ENCODE measurements around the gene EDN2.

EDN2 gene

DNA sequence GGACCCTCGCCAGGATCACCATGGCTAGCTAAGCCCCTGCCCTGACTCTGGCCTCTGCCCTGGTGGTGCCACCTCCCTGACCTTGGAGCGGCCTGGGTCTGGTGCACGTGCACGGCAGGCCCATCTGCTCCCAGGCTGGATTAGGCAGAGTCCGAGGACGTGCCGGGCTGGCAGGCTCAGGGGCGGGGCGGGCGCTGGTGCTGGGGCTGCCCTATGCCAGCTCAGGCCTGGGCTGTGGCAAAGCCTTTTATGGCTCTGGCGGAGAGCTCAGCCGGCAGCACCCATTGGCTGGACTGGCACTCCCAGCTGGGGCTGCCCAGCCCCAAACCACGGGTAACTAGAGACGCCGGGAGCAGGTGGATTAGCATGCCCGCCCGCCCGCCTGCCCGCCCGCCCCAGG lies 17.1 kb upstream of the EDN2 start:
- H3K27me3 ChIP-seq (ENCODE audit: control insufficient read depth, low read length): no peaks in the 10 kb centered on the region; the same call in 1 of the 2 replicates
- no peaks in the 10 kb centered on the region for H3K9me2 ChIP-seq (replicated peaks; ENCODE audit: control insufficient read depth, low read length)
- H3K27ac ChIP-seq (ENCODE audit: low read depth, low read length): no peak overlapping the region
- H3K9me3 ChIP-seq (ENCODE audit: control insufficient read depth, insufficient read depth, low read length): no peaks in the 10 kb centered on the region
- no peaks in the 10 kb centered on the region for H3K36me3 ChIP-seq (ENCODE audit: control insufficient read depth, low read length)
- no peaks in the 10 kb centered on the region for H3F3A ChIP-seq (ENCODE audit: control insufficient read depth, insufficient read depth)
- H4K20me1 ChIP-seq (ENCODE audit: control insufficient read depth, insufficient read depth, low read depth, low read length): no peaks in the 10 kb centered on the region
- H3K4me2 ChIP-seq (ENCODE audit: low read length): no peak overlapping the region
- H3K4me1 ChIP-seq (ENCODE audit: control insufficient read depth, low read length): no peaks in the 10 kb centered on the region
- TF ChIP-seq EZH2phosphoT487 (IDR thresholded peaks at IDR 0.05; ENCODE audit: borderline replicate concordance, low read length): no peak
- TF ChIP-seq, protein P1, sequence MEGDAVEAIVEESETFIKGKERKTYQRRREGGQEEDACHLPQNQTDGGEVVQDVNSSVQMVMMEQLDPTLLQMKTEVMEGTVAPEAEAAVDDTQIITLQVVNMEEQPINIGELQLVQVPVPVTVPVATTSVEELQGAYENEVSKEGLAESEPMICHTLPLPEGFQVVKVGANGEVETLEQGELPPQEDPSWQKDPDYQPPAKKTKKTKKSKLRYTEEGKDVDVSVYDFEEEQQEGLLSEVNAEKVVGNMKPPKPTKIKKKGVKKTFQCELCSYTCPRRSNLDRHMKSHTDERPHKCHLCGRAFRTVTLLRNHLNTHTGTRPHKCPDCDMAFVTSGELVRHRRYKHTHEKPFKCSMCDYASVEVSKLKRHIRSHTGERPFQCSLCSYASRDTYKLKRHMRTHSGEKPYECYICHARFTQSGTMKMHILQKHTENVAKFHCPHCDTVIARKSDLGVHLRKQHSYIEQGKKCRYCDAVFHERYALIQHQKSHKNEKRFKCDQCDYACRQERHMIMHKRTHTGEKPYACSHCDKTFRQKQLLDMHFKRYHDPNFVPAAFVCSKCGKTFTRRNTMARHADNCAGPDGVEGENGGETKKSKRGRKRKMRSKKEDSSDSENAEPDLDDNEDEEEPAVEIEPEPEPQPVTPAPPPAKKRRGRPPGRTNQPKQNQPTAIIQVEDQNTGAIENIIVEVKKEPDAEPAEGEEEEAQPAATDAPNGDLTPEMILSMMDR (IDR thresholded peaks at IDR 0.05; ENCODE audit: low read depth, low read length, poor library complexity, severe bottlenecking): no peak
- H3K4me3 ChIP-seq (ENCODE audit: low read length): no peak overlapping the region
- H3K79me2 ChIP-seq (ENCODE audit: control insufficient read depth, low read length): no peaks in the 10 kb centered on the region

DNA sequence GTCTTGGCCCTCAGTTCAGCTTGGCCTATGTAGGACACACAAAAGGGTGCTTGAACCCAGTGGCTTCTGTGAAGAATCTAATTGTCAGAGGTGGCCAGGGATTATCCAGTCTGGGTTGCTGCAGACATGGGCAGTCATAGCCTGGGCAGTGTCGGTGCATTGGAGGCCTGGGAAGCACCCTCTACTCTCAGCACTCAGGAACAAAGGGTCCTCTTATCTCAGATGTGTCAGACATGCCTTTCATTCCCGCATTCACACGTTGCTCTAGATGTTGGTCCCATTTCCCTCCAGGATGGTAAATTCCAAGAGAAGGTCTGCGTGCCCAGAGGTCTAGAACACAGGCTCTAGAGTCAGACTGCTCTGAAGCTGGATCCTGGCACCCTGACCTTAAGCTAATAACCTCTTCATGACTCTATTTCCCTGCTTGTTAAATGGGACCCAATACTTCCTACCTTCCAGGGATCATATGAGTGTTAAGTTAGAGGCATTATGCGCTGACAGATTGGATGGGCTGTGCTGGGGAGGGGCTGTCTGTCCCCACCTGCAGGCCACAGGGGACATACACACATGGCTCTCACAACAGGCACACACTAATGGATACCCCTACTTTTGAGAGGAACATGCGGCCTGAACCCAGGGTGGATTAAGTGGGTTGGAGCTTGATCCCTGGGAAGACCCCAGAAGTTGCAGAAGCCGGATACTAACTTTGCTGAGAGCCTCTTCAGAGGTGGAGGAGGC lies 16.5 kb upstream of the EDN2 start:
- peaks cover 2% of the 10 kb centered on the region for H3K27me3 ChIP-seq (ENCODE audit: control insufficient read depth, low read length)
- no peaks in the 10 kb centered on the region for H3K9me3 ChIP-seq (ENCODE audit: control insufficient read depth, insufficient read depth, low read length)
- H4K20me1 ChIP-seq (ENCODE audit: control insufficient read depth, insufficient read depth, low read depth, low read length): no peaks in the 10 kb centered on the region
- no peaks in the 10 kb centered on the region for H3F3A ChIP-seq (ENCODE audit: control insufficient read depth, insufficient read depth)
- H3K27ac ChIP-seq (ENCODE audit: low read depth, low read length): no peak overlapping the region
- TF ChIP-seq, protein P1 (IDR thresholded peaks at IDR 0.05; ENCODE audit: low read depth, low read length, poor library complexity, severe bottlenecking): no peak
- no peak for TF ChIP-seq EZH2phosphoT487 (IDR thresholded peaks at IDR 0.05; ENCODE audit: borderline replicate concordance, low read length)
- H3K79me2 ChIP-seq (ENCODE audit: control insufficient read depth, low read length): no peaks in the 10 kb centered on the region
- H3K4me1 ChIP-seq (ENCODE audit: control insufficient read depth, low read length): no peaks in the 10 kb centered on the region
- H3K4me2 ChIP-seq (ENCODE audit: low read length): no peak overlapping the region
- no peak overlapping the region for H3K4me3 ChIP-seq (ENCODE audit: low read length)
- H3K9me2 ChIP-seq (replicated peaks; ENCODE audit: control insufficient read depth, low read length): no peaks in the 10 kb centered on the region
- no peaks in the 10 kb centered on the region for H3K36me3 ChIP-seq (ENCODE audit: control insufficient read depth, low read length)

DNA sequence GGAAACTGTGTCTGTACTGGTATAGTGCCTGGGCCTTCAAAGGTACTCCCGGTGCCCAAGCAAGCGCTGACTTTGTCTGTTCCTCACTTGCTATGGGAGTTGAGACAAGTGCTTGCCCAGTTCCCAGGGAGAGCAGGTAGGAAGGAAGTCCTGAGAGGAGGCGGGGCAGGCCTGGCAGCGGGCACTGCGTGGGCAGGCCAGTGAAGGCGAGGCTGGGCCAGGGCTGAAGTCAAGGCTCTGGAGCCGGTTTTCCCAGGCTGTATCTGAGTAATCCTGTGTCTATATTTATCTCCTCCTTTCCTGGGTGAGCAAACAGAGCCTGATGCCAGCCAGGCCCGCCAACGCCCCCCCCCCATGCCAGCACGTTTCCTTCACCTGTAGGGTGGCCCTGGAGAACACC lies 15.9 kb upstream of the EDN2 start:
- H4K20me1 ChIP-seq (ENCODE audit: control insufficient read depth, insufficient read depth, low read depth, low read length): no peaks in the 10 kb centered on the region
- no peaks in the 10 kb centered on the region for H3K4me1 ChIP-seq (ENCODE audit: control insufficient read depth, low read length)
- H3K36me3 ChIP-seq (ENCODE audit: control insufficient read depth, low read length): no peaks in the 10 kb centered on the region
- no peak overlapping the region for H3K4me3 ChIP-seq (ENCODE audit: low read length)
- H3K9me3 ChIP-seq (ENCODE audit: control insufficient read depth, insufficient read depth, low read length): no peaks in the 10 kb centered on the region
- no peaks in the 10 kb centered on the region for H3K79me2 ChIP-seq (ENCODE audit: control insufficient read depth, low read length)
- H3K9me2 ChIP-seq (replicated peaks; ENCODE audit: control insufficient read depth, low read length): no peaks in the 10 kb centered on the region
- H3F3A ChIP-seq (ENCODE audit: control insufficient read depth, insufficient read depth): no peaks in the 10 kb centered on the region
- H3K27me3 ChIP-seq (ENCODE audit: control insufficient read depth, low read length): peaks cover 5% of the 10 kb centered on the region
- H3K27ac ChIP-seq (ENCODE audit: low read depth, low read length): no peak overlapping the region
- TF ChIP-seq, protein P1 (IDR thresholded peaks at IDR 0.05; ENCODE audit: low read depth, low read length, poor library complexity, severe bottlenecking): no peak
- TF ChIP-seq EZH2phosphoT487 (IDR thresholded peaks at IDR 0.05; ENCODE audit: borderline replicate concordance, low read length): no peak
- H3K4me2 ChIP-seq (ENCODE audit: low read length): no peak overlapping the region

Measured in DOHH2 (cell line).